HepG2 (cell line): ENCODE results near the gene EPB41. TPM values are rescaled to one million over a fixed set of nuclear protein-coding genes. Genes with fewer than 3 reads are reported as not detected.

ENCODE experiments used
- ARID5B ChIP-seq: IDR thresholded peaks from 2 replicates; pipeline ENCODE4 v1.4.0; 2020; ENCODE audit warnings: mild to moderate bottlenecking, missing genetic modification reagents
- ASH2L ChIP-seq: fragments of 300-600, 200-600 bp; sonication (generic); IDR thresholded peaks from 2 replicates; pipeline ENCODE4 v1.7.0; 2017; ENCODE audit warnings: low read depth, mild to moderate bottlenecking, moderate library complexity, mixed read lengths, low read length; ENCODE audit not compliant: insufficient read length
- FOXA3 ChIP-seq: IDR thresholded peaks from 2 replicates; pipeline ENCODE4 v1.6.1; 2016; ENCODE audit warnings: missing genetic modification reagents, missing compliant biosample characterization
- FOXO1 ChIP-seq: sonication (generic); formaldehyde crosslinking; IDR thresholded peaks from 2 replicates; pipeline ENCODE4 v1.4.0; 2020; ENCODE audit warnings: missing genetic modification reagents
- FOXP4 ChIP-seq: sonication (generic); formaldehyde crosslinking; IDR thresholded peaks from 2 replicates; pipeline ENCODE4 v1.4.0; 2020; ENCODE audit warnings: missing genetic modification reagents
- HNF4A ChIP-seq: sonication (generic); formaldehyde crosslinking; IDR thresholded peaks from 2 replicates; pipeline ENCODE4 v1.4.0; 2020; ENCODE audit warnings: missing genetic modification reagents
- HNRNPUL1 ChIP-seq: fragments of 200-400 bp; formaldehyde crosslinking; IDR thresholded peaks from 2 replicates; pipeline ENCODE4 v1.6.1; 2017; ENCODE audit warnings: low read depth, mild to moderate bottlenecking, low read length, moderate library complexity
- MATR3 ChIP-seq: sonication (generic); formaldehyde crosslinking; IDR thresholded peaks from 2 replicates; pipeline ENCODE4 v1.4.0; 2020; ENCODE audit warnings: missing genetic modification reagents
- MED1 ChIP-seq: sonication (generic); formaldehyde crosslinking; IDR thresholded peaks from 2 replicates; pipeline ENCODE4 v1.4.0; 2020; ENCODE audit warnings: missing genetic modification reagents
- PPARG ChIP-seq: conservative IDR thresholded peaks from 2 replicates; pipeline ENCODE4 v1.6.1; 2016; ENCODE audit warnings: missing biosample characterization, missing genetic modification reagents
- RARA ChIP-seq: IDR thresholded peaks from 2 replicates; pipeline ENCODE4 v1.6.1; 2016; ENCODE audit warnings: missing genetic modification reagents, missing compliant biosample characterization
- RXRB ChIP-seq: IDR thresholded peaks from 2 replicates; pipeline ENCODE4 v1.6.1; 2016; ENCODE audit warnings: borderline replicate concordance, missing genetic modification reagents, missing compliant biosample characterization
- SALL1 ChIP-seq: sonication (generic); formaldehyde crosslinking; IDR thresholded peaks from 2 replicates; pipeline ENCODE4 v1.8.0; 2022; ENCODE audit warnings: mild to moderate bottlenecking, missing genetic modification reagents
- TARDBP ChIP-seq: sonication (generic); formaldehyde crosslinking; IDR thresholded peaks from 2 replicates; pipeline ENCODE4 v1.8.0; 2022; ENCODE audit warnings: mild to moderate bottlenecking, missing genetic modification reagents
- TERF1 ChIP-seq: sonication (generic); formaldehyde crosslinking; IDR thresholded peaks from 2 replicates; pipeline ENCODE4 v1.8.0; 2022; ENCODE audit warnings: mild to moderate bottlenecking, missing genetic modification reagents, moderate library complexity
- TMF1 ChIP-seq: sonication (generic); formaldehyde crosslinking; IDR thresholded peaks from 2 replicates; pipeline ENCODE4 v1.8.1; 2022; ENCODE audit warnings: low read depth, missing genetic modification reagents
- ZBTB34 ChIP-seq: sonication (generic); formaldehyde crosslinking; IDR thresholded peaks from 2 replicates; pipeline ENCODE4 v1.8.0; 2022; ENCODE audit warnings: mild to moderate bottlenecking, missing genetic modification reagents
- ZNF18 ChIP-seq: sonication (generic); formaldehyde crosslinking; IDR thresholded peaks from 2 replicates; pipeline ENCODE4 v1.8.0; 2022; ENCODE audit warnings: mild to moderate bottlenecking, missing genetic modification reagents; ENCODE audit not compliant: insufficient replicate concordance
- ZNF556 ChIP-seq: sonication (generic); formaldehyde crosslinking; IDR thresholded peaks from 2 replicates; pipeline ENCODE4 v1.4.0; 2020; ENCODE audit warnings: mild to moderate bottlenecking, missing genetic modification reagents, borderline replicate concordance
- ZNF816 ChIP-seq: sonication (generic); formaldehyde crosslinking; IDR thresholded peaks from 2 replicates; pipeline ENCODE4 v1.8.0; 2022; ENCODE audit warnings: missing genetic modification reagents, mild to moderate bottlenecking, borderline replicate concordance
- ZSCAN22 ChIP-seq: sonication (generic); formaldehyde crosslinking; IDR thresholded peaks from 2 replicates; pipeline ENCODE4 v1.4.0; 2020; ENCODE audit warnings: mild to moderate bottlenecking, missing genetic modification reagents
- polyA plus RNA-seq, 8 experiments: library from polyadenylated mRNA; depleted of rRNA in 3 of 8; stranded (reverse) in 7 of 8; unstranded in 1 of 8; fragments of >200 nt; fragmentation: Illumina TruSeq in 4 of 8; extraction: Trizol in 4 of 8; gene quantifications; 2 replicates each; pipeline versions ENCODE4 v1.2.1 to v1.2.3, GENCODE V29; 2011 to 2016; ENCODE audit warnings: low read depth in 4 of 8, missing spikeins in 1 of 8, mixed read lengths in 1 of 8; ENCODE audit not compliant: insufficient read depth in 1 of 8
- total RNA-seq, 5 experiments: library from RNA; depleted of rRNA; stranded (reverse); fragments of >200 nt; fragmentation: Illumina TruSeq; extraction: Trizol; gene quantifications; 2 replicates each; pipeline ENCODE4 v1.2.3, GENCODE V29; 2016; ENCODE audit warnings: low read depth in 1 of 5

EPB41 gene
- total and polyA plus RNA-seq, 2 of the 13 experiments (the other 11 are each of a cell fraction or from before 2014, with no cell fraction given) = 34.5 to 46.7 TPM

GRCh38 chr1:28966617-28967016 is 52.2 kb downstream of the EPB41 start (continued):
- peak; percentile 68 for TF ChIP-seq FOXP4 (CRISPR knock-in tag)
- no peak for TF ChIP-seq RXRB (CRISPR knock-in tag)
- peak; percentile 54; the same call in 1 of the 2 replicates for TF ChIP-seq TARDBP (CRISPR knock-in tag)
- TF ChIP-seq TERF1 (CRISPR knock-in tag) = no peak
- peak; percentile 73 for TF ChIP-seq ZBTB34 (CRISPR knock-in tag)
- TF ChIP-seq ZNF816 (CRISPR knock-in tag) = 0 out of 2 replicates have a peak, but pooled peaks have one; percentile 43
- TF ChIP-seq HNRNPUL1 = no peak
- TF ChIP-seq SALL1 (CRISPR knock-in tag) = peak; percentile 59
- TF ChIP-seq FOXA3 (CRISPR knock-in tag) = peak; percentile 67
- peak; percentile 52; the same call in 1 of the 2 replicates for TF ChIP-seq ZNF556
- TF ChIP-seq TMF1 (CRISPR knock-in tag) = no peak
- peak; percentile 34 for TF ChIP-seq ZNF18 (CRISPR knock-in tag)
- no peak for TF ChIP-seq MED1 (CRISPR knock-in tag)
- TF ChIP-seq MATR3 (CRISPR knock-in tag) = no peak
- peak; percentile 74 for TF ChIP-seq ARID5B (CRISPR knock-in tag)
- peak; percentile 24; the same call in 1 of the 2 replicates for TF ChIP-seq FOXO1 (CRISPR knock-in tag)
- TF ChIP-seq ASH2L = peak; percentile 37
- no peak for TF ChIP-seq ZSCAN22 (CRISPR knock-in tag)
- TF ChIP-seq RARA = peak; percentile 40; the same call in 1 of the 2 replicates
- TF ChIP-seq PPARG (CRISPR knock-in tag) = 0 out of 2 replicates have a peak, but pooled peaks have one; percentile 28
- peak; percentile 82 for TF ChIP-seq HNF4A (CRISPR knock-in tag)
